GM19468 (cell line): ENCODE measurements around the gene EHBP1.

Experiments used
- ATAC-seq: cut with Tn5 transposase; IDR thresholded peaks from one replicate; pipeline ENCODE4 v1.9.1; 2021; ENCODE audit warnings: mild to moderate bottlenecking, moderate library complexity, moderate number of reproducible peaks; ENCODE audit not compliant: unreplicated experiment; ENCODE audit errors: extremely low read depth

Gene EHBP1

DNA sequence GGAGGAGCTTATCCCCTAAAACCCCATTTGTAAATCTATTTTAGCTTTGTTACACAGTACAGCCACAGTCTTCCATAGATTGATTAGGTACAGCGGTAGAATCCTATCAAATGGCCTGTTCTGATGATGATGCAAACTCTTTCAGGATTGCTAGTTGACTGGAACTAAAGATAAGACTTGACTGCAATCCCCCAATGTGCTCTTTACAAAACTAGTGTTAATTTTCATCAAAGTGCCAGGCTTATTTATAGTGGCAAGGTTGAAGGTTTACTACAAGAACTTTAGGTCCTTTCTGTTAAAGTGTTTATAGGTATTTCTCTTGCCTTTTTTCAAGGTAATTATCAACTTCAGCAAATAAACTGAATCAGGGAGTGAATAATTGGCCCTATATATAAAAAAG lies 336.1 kb downstream of the EHBP1 start:
- ATAC-seq, result no peak

DNA sequence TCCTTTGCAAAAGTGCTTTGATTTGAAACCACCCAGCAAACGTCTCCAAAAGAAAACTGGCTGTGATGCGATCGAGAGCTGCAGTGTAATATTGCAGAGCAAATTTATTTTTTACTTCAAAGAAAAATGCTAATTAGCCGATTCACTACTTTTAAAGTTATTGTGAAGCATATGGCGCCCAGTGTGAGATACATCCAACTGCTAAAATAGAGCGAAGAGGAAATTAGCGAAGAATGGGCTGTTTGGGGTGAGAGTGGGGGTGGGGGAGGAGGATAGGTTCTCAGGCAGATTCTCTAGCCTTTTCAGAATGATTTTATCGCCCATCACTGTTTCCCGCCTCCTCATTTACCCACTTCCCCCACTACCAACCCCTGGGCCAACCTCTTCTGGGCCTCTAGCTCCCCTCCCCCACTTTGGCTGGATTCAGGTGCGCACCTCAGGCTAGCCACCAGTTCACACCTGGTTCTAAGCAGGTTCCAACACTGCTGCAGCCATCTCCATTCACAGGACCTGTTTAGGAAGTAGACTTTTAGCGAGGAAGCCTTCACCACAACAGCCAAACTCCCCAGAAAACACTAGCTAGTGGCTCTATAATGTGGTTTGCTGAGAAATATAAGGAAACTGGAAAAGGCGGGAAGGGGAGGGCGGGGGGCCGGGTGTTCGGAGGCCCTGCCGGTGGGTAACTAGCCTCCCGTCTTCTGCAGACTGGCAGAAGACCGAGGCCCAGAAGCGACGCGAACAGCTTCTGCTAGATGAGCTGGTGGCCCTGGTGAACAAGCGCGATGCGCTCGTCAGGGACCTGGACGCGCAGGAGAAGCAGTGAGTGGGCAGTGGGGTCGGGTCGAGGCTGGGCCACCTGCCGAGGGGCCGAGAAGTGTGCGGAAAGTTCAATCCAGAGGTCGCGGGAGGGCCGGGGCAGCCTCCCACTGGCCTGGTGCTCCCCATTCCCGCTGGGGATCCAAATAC lies 339.1 kb downstream of the EHBP1 start:
- ATAC-seq, result no peak

DNA sequence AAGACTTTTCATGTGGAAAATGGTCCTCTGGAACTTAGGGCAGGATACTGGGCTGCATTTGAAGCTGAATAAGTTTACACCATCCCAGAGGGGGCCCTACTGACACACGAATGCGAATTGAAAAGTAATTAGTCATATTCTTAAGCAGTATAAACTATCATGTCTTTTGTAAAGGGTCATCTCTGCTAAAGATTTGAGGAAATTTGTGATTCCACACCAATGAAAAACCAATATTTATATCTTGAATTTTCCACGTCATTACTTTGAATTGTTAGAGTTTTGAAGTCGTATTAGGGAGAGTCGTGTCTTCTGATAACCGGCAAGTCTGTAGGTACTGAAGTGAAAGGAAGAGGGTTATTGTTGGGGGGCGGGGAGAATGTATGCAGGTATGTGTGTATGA lies 341.0 kb downstream of the EHBP1 start:
- no peak for ATAC-seq

DNA sequence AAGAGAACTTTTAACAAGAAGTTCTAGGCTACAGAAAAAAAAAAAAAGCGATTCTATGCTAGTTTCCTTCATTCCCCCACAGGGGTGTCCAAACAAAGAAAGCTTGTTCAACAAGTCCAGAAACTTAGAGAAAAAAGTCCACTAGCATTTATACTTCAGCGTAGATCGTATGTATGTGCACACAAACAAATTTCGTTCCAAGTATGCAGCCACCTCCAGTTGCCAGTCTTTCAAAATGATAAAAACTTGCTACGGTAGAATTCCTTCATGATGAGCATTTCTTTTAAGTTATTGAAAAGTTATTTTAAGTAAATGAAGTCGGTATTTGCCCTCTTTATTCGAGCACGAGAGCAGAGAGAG lies 341.4 kb downstream of the EHBP1 start:
- ATAC-seq, result no peak

DNA sequence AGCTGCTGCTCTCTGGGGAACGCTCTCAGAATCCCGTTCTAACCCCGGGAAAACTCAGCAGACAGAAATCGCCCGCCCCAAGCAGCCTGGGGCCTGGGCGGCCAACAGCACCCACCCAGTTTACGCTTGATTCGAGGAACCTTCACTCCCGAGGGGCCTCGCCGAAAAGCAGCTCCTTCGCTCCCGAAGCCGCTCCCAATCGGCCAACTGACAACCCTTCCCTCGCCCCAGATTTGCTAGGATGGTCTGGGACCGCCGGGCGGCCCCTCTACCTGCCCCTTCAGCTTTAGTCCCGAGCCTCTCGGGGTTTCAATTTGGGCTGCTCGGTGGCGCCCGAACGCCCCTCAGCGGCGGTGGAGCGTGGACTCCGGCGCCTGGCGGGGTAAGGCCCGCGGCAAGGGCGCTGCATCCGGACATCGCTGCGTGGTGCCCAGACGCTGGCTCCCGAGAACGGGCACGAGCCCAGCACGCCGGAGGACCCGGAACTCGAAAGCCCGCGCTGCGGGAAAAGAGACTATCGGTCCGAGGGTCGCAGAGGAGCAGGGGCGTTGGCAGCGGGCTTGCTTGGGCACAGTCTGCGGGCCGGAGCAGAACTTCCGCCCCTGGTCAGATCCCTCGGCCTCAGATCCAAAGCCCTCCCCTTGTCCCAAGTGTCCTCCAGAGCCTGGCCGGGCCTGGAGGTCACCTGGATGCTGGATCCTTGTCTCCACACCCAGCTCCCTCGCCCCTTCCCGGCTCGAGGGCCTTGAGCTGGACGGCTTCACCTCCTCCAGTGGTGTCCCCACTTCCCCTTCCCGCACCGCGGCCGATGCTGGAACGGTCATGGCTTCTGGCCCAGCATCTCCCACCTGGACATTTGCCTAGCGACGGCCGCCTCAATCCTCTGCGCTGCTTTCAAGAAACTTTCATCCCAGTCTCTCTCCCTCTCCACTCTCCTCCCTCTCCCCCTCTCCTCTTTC lies 342.1 kb downstream of the EHBP1 start:
- ATAC-seq, result no peak

DNA sequence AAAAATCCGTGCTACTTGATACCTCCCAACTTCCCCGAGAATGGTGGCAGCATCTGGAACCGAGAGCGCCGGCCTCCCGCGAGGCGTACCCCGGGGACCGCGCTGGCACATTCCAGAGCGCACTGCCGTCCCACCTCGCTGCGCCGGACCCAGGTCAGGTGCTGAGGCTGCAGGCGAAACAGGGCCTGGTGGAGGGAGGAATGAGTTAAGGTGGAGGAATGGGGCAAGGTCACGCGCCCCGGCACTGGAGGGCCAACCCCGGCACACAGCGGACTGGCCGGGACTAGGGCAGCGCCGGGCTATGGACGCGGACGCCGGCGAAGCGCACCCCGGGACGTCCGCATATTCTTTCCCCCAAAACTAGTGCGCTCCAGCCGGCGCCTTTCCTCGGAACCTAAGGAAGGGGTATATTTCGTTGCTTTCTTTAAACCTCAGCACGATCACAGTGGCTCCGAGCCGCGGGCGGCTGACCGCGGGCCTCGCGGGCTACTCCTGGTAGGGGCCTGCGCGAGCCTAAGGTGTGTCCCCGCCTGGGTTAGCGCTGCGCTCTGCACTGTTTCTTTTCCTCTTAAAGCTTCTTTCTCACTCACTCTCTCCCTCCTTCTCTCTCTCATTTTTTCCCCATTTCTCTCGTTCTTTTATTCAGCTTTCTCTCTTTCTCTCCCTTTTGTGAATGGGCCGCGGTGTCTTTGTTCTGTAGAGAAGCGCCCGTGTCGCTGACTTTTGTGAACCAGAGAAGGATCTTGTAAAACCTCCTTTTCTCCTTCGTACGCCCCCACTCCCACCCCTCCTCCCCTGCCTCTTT lies 343.1 kb downstream of the EHBP1 start:
- ATAC-seq, result no peak

DNA sequence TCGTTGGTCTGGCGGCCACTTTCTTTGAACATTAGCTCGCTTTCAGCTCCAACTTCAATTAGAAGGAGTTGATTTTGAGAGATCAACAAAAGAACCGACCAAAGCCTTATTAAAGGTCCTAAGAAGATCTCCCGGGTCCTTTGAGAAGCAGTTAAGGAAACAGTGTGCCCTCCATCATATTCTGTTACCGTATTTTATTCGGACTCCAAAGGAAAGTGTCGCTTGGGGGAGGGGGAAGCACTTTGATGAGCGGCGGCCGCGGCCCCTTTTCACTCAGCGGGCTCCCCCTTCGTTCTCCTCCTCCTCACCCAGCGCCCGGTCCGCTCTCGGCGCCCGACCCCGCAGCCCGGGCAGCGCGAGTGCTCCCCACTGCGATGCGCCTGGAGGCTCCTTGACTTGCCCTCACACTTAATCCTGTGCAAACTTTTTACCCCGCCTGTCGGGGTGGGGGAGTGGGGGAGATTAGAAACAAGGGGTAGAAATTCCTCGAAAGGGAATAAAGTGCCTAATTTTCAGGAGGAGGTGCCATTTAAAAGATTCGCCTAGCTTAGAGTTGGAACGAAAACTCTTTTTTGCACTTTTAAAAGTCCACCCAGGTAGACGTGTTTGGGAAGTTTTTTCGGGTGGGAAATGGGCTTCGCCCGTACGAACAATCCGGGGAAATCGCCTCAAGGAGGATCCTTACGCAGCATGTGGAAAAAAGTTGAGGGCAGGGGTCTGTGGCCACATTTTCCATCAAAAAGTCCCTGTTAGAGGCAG lies 343.9 kb downstream of the EHBP1 start:
- no peak for ATAC-seq

DNA sequence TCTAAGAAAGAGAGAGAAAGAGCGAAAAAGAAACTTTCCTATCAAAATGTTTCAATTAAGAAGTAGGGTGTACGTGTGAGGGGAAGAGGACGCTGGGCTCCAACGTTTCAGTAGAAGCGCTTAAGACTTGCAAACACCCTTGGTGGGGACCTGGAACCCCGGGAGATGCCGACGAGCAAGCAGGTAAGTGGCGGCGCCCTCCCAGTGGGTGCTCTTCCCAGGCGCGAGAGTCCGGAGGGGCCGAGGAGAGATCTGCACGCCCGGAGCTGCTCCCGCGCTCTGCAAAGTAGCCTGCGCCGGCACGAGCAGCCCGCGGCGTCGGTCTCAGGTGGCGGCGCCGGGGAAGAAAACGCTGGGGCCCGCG lies 344.4 kb downstream of the EHBP1 start:
- ATAC-seq, result no peak

DNA sequence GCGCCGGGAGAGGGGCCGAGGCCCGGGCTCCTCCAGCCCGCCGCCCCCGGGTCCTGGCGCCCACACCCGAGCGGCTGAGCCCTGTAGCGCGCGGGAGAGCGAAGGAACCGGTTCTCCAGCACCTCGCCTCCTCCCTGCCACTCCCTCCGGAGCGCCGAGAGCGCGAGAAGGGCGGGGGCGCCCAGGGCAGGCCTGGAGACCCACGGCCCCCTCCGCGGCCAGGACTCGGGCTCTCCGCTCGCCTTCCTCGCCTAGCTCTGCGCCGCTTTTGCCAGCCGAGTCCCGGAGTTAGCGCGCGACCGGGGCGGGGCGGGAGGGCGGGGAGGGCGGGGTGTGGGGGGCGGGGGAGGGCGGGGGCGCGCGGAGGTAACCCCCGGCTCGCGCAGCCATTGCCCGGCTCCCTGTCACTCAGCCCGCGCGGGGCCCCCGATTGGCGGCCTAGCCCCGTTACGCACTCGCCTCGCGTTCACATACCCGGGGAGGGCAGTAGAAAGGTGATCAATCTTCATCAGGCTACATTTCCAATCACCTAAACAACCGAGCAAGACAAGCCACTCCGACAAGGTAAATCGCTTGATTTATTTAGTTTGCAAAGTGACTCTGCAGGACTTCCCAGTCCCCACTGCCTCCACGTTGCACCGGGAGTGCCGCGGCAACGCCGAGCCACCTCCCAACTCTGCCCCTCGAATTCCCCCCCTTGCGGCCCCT lies 345.0 kb downstream of the EHBP1 start, which contains the start of gene OTX1:
Gene OTX1, plus strand, starts transcription at position 497 of the 708 bp plus-strand sequence. CDS start 2,161 bp downstream, outside the sequence.
- ATAC-seq, result peak; percentile 73

DNA sequence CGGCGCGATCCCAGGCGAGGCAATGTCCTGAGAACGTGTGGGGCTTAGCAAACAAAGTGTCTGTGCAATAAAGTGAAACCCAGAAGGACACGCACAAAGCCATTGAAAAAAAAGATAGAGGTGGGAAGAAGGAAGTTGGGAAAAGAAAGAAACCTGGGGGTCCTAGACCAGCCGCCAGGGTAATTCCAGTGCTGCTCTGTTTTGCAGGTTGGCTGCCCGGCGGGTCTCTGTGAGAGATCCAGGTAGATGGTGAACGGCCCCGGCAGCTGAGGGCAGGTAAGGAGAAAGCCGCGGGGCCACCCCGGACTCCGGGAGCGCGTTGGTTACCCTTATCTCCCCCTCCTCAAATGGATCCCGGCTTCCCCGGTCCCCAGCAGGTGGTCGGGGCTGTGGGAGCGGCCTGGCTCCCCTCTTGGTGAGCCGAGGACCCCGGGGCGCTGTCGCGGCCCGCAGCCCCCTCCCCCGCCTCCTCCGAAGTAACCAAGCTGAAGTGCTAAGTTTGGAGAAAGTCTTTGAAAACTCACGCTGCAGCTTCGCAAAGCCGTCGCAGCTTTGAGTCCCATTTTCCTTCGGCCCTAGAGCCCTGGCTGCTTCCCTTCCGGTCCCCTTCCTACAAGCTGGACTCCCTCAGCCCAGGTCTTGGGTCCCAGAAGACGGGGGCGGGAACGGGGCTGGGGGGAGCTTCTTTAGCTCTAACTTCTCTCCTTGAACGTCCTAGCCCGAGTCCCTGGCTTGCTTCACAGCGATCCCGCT lies 345.7 kb downstream of the EHBP1 start:
- no peak for ATAC-seq

DNA sequence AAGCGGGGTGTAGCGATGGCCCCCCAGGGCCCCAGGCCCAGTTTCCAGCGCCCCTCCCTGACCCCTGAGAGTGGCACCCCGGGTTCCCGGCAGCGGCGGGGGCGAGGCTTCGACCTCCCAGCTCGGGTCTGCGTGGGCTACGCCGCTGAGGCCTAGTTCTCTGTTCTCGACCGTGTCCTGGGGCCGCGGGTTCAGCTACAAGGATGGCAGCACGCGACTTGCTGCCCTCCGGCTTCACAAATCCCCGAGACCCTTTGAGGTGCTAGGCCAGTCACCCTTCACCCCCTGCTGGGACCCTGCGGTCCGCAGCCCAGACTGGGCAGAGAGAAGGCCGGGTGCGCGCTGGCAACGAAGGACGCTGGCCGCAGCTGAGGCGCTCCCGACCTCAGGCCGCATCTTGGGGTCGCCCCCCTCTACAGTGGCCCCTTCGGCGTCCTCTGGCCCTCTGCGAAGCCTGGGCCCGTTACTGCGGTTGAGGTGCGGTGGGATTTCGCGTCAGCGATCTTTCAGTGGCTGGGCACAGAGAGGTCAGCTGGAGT lies 346.4 kb downstream of the EHBP1 start:
- ATAC-seq, result no peak

DNA sequence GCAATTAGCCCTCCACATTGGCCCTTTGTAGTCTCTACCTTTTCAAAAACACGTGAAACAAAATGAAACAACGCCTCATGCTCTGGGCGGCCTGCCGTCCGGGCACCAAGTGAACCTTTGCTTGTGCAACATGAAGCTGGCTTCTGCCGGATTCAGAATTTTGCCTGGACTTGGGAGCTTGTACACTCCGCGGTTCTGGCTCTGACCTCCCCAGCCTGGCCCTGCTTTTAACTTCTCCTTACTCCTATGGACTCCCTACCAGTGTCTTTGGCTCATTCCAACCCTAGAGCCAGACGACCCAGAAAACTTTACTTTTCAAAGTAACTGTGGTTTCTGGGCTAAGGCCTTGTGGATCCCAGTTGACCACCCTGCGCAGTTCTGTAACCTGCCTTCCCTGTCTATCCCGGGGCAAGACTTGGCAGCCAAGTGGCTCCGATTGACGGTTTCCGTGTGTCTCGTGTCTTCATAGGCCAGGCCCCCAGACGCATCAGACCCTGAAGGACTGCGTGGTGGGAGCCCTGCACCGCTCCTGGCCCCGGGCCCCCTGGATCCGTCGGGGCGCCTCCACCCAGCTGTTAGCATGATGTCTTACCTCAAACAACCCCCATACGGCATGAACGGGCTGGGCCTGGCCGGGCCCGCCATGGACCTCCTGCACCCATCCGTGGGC lies 347.0 kb downstream of the EHBP1 start:
- no peak for ATAC-seq

DNA sequence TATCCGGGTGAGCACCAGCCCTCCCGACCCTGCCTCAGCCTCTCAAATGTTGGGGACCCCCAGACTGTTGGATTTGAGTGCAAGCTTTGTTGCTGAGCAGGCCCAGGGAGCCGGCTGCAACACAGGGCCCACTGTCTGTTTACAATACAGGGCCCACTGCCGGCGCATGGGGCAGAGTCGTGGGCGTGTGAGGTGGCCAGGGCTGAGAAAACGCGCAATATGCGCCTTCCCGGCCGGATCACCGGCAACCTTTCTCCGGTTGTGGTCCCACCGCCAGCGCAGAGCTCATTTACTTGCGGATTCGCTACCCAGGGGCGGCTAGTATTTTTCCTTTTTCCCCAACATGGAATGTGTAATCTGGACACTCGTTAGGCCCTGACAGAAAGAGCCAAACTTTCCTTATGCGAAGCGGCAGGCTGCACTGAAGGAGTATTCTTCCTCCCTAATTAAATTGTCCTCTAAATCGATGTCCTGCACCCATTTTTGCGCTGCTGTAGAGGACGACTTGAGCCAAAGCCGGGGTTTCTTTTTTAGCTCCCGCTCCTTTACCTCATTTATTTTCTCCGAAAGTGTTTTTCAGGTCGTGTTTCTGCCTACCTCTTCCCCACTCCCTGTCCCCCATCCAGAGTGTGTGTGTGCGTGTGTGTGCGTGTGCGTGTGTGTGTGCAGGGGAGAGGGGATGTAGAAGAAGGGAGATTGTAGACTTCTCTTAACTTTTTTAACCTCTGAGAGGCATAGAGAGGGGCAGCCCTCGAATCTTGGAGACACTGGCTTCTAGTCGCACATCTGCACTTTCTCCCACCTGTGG lies 347.8 kb downstream of the EHBP1 start:
- ATAC-seq, result no peak

DNA sequence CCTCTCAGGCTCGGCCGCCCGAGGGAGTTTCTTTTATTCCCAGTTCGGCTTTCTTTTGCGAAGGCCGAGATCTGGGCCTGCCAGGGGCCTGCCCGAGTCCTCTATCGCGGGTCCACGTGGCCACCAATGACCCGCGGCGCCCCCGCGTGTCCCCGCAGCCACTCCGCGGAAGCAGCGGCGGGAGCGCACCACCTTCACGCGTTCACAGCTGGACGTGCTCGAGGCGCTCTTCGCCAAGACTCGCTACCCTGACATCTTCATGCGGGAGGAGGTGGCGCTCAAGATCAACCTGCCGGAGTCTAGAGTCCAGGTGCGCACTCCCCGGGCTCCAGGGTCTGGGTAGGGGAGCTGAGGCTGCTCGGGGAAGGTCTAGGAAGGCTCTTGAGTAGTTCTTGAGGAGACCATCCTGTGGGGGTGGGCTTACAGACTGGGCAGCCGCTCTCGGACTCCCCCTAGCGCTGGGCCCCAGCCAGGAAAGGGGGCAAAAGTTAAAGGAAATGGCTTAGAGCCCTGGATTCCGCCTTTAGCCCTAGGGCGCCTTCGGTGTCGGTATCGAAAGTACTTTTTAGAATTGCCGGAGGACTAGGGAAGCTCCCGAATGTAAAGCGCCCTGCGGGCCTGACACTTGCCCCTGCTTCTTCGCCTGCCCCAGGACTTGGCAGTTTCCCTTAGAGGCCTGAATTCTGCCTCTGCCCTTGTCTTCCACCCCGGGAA lies 348.5 kb downstream of the EHBP1 start:
- no peak for ATAC-seq

DNA sequence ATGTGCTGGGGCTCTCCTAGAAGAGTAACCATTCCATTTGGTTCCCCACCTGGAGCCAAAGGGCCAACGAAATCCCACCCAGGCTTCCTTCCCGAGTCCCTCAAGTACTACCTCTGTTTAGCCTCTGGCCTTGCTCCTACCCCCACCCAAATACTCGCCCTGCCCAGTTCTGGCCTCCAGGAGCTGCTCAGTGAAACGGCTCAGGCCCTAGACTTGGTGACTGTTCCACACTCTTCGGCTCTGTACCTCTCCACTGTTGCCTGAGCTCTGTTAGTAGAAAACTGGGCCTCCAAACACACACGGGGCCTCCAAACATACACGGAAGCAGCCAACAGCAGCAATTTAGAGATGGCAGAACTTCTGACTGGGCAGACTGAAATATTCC lies 349.3 kb downstream of the EHBP1 start:
- no peak for ATAC-seq
